Measurements from ENCODE around the gene CA5A.

CA5A gene

DNA sequence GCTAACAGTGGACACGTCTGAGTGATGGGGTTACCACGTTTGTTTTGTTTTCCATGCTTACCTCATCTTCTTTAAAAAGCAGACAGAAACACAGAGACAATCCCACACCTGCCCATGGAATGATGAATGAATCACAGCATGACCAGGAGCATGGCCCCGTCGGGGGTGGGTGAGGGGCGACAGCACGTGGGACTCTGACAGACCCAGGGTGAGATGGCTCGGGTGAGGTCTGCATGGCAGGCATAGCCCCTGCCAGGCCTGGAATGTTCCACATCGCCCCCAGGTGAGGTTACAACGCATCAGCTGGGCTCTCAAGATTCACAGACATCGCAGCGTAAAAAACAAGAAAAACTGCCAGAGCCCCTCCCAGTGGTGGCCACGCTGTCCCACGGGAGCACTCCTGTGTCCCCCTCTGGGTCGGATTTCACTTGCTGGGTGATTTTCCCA lies 85.2 kb downstream of the CA5A start:
- Histone ChIP-seq H3K36me3 (ENCODE audit: insufficient read depth) (peaks cover 8% of the 10 kb centered on the region; the same call in 1 of the 2 replicates), H3K27me3 (ENCODE audit: insufficient read depth, low read depth) (no peaks in the 10 kb centered on the region), H3K4me1 (ENCODE audit: low read depth, poor library complexity, severe bottlenecking) (peaks cover 31% of the 10 kb centered on the region), H3K4me3 (IDR thresholded peaks at IDR 0.05; ENCODE audit: insufficient read depth, low read depth, low read length) (no peak overlapping the region), H3K79me2 (ENCODE audit: insufficient read depth, low read depth) (peaks cover 96% of the 10 kb centered on the region), H3K4me2 (no peak overlapping the region), H3K27ac (no peak overlapping the region), H2AFZ (ENCODE audit: low read depth) (no peak overlapping the region), H3K9ac (no peak overlapping the region), H4K20me1 (ENCODE audit: insufficient read depth) (peaks cover 49% of the 10 kb centered on the region)
- TF ChIP-seq, protein P1, sequence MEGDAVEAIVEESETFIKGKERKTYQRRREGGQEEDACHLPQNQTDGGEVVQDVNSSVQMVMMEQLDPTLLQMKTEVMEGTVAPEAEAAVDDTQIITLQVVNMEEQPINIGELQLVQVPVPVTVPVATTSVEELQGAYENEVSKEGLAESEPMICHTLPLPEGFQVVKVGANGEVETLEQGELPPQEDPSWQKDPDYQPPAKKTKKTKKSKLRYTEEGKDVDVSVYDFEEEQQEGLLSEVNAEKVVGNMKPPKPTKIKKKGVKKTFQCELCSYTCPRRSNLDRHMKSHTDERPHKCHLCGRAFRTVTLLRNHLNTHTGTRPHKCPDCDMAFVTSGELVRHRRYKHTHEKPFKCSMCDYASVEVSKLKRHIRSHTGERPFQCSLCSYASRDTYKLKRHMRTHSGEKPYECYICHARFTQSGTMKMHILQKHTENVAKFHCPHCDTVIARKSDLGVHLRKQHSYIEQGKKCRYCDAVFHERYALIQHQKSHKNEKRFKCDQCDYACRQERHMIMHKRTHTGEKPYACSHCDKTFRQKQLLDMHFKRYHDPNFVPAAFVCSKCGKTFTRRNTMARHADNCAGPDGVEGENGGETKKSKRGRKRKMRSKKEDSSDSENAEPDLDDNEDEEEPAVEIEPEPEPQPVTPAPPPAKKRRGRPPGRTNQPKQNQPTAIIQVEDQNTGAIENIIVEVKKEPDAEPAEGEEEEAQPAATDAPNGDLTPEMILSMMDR (conservative IDR thresholded peaks at IDR 0.05; ENCODE audit: low read depth, low read length), result no peak

DNA sequence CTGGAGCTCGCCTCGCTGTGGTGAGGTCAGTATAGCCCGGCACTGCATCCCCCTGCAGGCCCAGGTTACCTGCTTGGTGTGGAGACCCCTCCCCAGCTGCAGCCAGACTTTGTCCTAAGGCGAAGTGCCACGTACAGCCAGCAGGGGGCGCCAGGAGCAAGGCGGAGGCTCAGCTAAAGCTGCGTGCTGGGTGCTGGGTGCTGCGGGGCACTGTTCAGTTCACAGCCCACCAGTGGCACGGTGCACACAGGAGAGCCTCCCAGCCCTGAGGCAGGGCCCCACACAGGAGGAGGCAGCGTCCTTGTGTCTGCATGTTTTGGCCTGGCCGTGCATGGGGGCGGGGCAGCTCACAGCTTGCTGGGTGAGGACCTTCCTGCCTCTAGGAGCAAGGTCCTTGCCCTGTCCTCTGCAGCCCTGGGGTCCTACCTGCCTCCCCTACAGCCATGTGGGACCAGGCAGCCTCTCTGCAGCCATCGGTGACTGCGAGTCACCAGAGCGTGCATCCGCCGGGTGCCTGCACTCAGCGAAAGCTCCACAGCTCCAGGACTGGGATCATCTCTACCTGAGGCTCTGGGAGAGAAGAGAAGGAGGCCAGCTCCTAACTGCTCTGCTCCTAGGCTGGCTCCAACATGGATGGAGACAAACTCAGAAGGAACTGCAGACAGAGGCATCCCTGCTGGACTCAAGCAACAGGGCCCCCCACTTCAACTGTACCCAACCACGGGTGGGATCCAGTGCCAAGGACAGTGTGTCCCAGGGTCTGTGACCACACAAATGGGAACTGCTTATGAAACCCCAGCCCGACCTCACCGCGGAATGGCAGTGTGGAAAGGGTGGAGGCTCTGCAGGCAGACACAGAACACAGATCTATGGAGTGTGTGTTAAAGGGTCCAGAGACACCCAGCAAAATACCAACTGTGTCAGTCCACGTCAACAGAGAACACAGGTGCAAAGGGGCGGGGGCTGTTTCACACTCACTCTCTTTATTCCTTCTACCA lies 86.0 kb downstream of the CA5A start:
- Histone ChIP-seq H3K79me2 (ENCODE audit: insufficient read depth, low read depth) (peaks cover 90% of the 10 kb centered on the region), H3K27ac (no peak overlapping the region), H3K9ac (no peak overlapping the region)

DNA sequence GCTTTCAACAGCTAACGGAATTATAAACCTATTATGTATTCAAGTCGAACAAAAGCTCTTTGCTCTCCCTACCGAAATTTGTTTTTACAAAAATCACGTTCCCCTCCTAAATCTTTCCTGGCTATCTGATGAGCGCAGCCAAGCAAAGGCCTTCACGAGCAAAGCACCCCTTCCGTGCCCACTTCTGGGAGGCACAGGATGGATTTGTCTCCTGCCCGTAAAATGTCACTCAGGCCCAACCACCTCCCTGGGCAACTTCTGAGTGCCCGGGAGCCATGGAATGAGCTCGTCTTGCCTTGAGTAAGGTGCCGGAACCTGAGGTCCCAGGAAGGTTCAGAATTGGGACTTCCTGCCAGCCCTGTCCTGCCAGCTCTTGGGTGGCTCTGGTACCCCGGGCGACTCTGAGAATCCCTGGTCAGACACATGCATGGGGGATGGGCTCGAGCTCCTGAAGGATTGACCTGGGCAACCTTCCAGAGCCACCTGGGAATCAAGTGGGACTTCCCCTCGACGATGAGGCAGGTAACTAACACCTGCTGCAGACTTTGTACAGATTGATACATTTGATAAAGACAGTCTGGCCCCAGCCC lies 86.8 kb downstream of the CA5A start:
- peaks cover 90% of the 10 kb centered on the region for H3K79me2 ChIP-seq (ENCODE audit: insufficient read depth, low read depth)
- peaks cover 8% of the 10 kb centered on the region; the same call in 1 of the 2 replicates for H3K36me3 ChIP-seq (ENCODE audit: insufficient read depth)
- no peak overlapping the region for H3K27ac ChIP-seq

More for the DNA sequence above, 86.0 kb downstream of the CA5A start:
- Histone ChIP-seq H3K4me3 (IDR thresholded peaks at IDR 0.05; ENCODE audit: insufficient read depth, low read depth, low read length) (no peak overlapping the region), H3K4me1 (ENCODE audit: low read depth, poor library complexity, severe bottlenecking) (peaks cover 23% of the 10 kb centered on the region), H2AFZ (ENCODE audit: low read depth) (no peak overlapping the region), H3K4me2 (no peak overlapping the region), H4K20me1 (ENCODE audit: insufficient read depth) (peaks cover 49% of the 10 kb centered on the region), H3K36me3 (ENCODE audit: insufficient read depth) (peaks cover 8% of the 10 kb centered on the region; the same call in 1 of the 2 replicates), H3K27me3 (ENCODE audit: insufficient read depth, low read depth) (no peaks in the 10 kb centered on the region)
- TF ChIP-seq, protein P1 (conservative IDR thresholded peaks at IDR 0.05; ENCODE audit: low read depth, low read length), result peak; percentile 95

DNA sequence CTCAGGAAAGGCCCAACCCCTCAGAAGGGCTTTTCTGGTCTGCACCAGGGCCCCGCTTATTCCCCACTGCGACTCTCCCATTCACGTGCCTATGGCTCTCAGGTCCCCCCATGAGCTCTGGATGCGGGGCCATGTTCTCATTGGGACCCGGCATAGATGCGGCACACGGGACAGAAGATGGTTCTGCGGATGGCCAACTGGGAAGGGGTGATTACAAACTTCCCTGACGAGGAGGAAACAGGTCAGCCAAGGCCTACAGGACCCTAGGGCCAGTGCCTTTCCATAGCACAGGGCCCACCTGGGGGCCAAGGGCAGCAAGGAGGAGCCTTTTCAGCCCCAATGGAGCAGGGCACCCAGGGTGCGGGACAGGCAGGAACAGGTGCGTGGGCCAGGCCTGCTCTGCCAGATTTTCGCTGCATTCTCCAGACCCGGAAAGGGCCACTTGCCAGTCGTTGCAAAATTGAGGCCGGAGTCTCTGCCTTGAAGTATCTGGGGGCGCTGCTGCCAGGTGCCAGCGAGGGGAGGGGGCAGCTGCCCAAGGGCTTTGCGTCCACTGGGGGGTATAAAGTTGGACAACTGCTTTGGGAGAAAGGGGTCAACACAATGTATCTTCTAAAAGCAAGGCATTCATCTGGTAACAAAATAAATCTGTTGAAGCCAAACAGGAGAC lies 87.5 kb downstream of the CA5A start:
- no peak overlapping the region for H3K4me3 ChIP-seq (IDR thresholded peaks at IDR 0.05; ENCODE audit: insufficient read depth, low read depth, low read length)
- no peak overlapping the region for H3K27ac ChIP-seq
- no peak overlapping the region for H3K9ac ChIP-seq
- peaks cover 45% of the 10 kb centered on the region; the same call in 1 of the 2 replicates for H4K20me1 ChIP-seq (ENCODE audit: insufficient read depth)
- TF ChIP-seq, protein P1 (conservative IDR thresholded peaks at IDR 0.05; ENCODE audit: low read depth, low read length), result no peak
- H3K4me1 ChIP-seq (ENCODE audit: low read depth, poor library complexity, severe bottlenecking), result peaks cover 9% of the 10 kb centered on the region
- no peaks in the 10 kb centered on the region for H3K27me3 ChIP-seq (ENCODE audit: insufficient read depth, low read depth)
- peaks cover 8% of the 10 kb centered on the region; the same call in 1 of the 2 replicates for H3K36me3 ChIP-seq (ENCODE audit: insufficient read depth)
- H2AFZ ChIP-seq (ENCODE audit: low read depth), result no peak overlapping the region
- H3K4me2 ChIP-seq, result no peak overlapping the region
- H3K79me2 ChIP-seq (ENCODE audit: insufficient read depth, low read depth), result peaks cover 91% of the 10 kb centered on the region

More for the DNA sequence above, 86.8 kb downstream of the CA5A start:
- no peak overlapping the region for H3K4me2 ChIP-seq
- TF ChIP-seq, protein P1 (conservative IDR thresholded peaks at IDR 0.05; ENCODE audit: low read depth, low read length), result no peak
- H3K27me3 ChIP-seq (ENCODE audit: insufficient read depth, low read depth), result no peaks in the 10 kb centered on the region
- no peak overlapping the region for H3K4me3 ChIP-seq (IDR thresholded peaks at IDR 0.05; ENCODE audit: insufficient read depth, low read depth, low read length)
- H3K9ac ChIP-seq, result no peak overlapping the region
- H4K20me1 ChIP-seq (ENCODE audit: insufficient read depth), result peaks cover 50% of the 10 kb centered on the region; the same call in 1 of the 2 replicates
- H3K4me1 ChIP-seq (ENCODE audit: low read depth, poor library complexity, severe bottlenecking), result peaks cover 15% of the 10 kb centered on the region
- no peak overlapping the region for H2AFZ ChIP-seq (ENCODE audit: low read depth)

Measured in KMS-11 (cell line).